ENCODE results near the gene ITPR1. TPM values are rescaled to one million over a fixed set of nuclear protein-coding genes. Genes with fewer than 3 reads are reported as not detected.

The ITPR1 gene
- polyA plus RNA-seq, 1 of the 3 experiments (the other 2 are of a cell fraction), result 5.9 TPM

DNA sequence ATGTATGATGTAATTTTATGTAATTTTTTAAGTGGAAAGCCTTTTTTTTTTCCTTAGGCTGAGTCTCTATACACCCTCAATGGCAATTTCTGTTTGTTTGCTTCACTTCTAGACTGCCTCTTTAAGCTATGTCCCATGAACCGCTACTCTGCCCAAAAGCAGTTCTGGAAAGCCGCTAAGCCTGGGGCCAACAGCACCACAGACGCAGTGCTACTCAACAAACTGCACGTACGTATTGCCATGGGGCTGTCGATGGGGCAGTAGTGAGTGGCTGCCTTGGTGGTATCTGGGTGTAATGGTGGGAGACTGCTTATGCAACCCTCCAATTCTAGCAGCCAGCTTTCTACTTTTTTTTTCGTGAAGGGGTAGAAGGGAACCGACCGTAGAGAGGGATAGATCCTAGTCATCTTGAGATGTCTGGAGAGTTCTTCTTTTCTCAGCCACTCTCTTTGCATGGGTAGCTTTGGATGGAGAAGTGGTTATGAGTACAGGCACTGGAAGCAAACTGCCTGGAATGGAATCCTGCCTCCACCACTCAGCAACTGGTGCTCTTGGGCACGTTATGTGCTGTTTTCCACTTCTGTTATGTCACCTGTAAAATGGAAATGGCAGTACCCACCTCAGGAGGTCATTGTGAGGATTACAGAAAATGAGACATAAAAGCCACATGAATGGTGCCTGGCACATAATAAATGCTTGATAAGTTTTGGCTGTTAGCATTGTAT lies 134.7 kb downstream of the ITPR1 start:
- Histone ChIP-seq H3K9ac (no peak overlapping the region), H3F3A (replicated peaks; ENCODE audit: insufficient read depth) (no peaks in the 10 kb centered on the region), H4K20me1 (ENCODE audit: insufficient read depth) (no peaks in the 10 kb centered on the region), H3K27me3 (ENCODE audit: insufficient read depth) (no peaks in the 10 kb centered on the region), H2AFZ (ENCODE audit: low read depth) (no peak overlapping the region), H3K4me2 (no peak overlapping the region), H3K9me2 (no peaks in the 10 kb centered on the region), H3K9me3 (no peaks in the 10 kb centered on the region), H3K4me3 (ENCODE audit: low read depth in 2 of 2, low read length in 1 of 2) (no peak overlapping the region), H3K27ac (ENCODE audit: low read depth in 2 of 2, low read length in 1 of 2) (no peak overlapping the region), H3K36me3 (replicated peaks in 1 of 2; ENCODE audit: control insufficient read depth in 1 of 2, insufficient read depth in 2 of 2, low read length in 1 of 2) (no peaks in the 10 kb centered on the region), H3K4me1 (ENCODE audit: control insufficient read depth in 1 of 2, insufficient read depth in 2 of 2, low read depth in 1 of 2, low read length in 1 of 2) (peaks cover 0 to 4% of the 10 kb centered on the region in 2 experiments; a peak in 2 of 4 replicates), H3K79me2 (ENCODE audit: insufficient read depth) (no peaks in the 10 kb centered on the region)
- ChIA-PET CTCF (interaction anchor here (0.6 to 1.0 kb wide), 3 partner anchors 23 to 277 kb away, joined by 3 read pairs; no protein-coding TSS in a partner anchor), POLR2A (interaction anchor here (0.8 kb wide), 1 partner anchor 134 kb away, joined by 3 read pairs; the partner anchor contains the start of gene ITPR1)
- 73% methylated on average over 10 of the region's 10 CpGs for WGBS (ENCODE audit: low lambda C conversion rate)
- TF ChIP-seq NRF1 (IDR thresholded peaks at IDR 0.05; ENCODE audit: low read depth, low read length) (no peak), SIN3A (IDR thresholded peaks at IDR 0.05; ENCODE audit: borderline replicate concordance, low read depth, low read length) (no peak)
- DNase-seq, result no peak

DNA sequence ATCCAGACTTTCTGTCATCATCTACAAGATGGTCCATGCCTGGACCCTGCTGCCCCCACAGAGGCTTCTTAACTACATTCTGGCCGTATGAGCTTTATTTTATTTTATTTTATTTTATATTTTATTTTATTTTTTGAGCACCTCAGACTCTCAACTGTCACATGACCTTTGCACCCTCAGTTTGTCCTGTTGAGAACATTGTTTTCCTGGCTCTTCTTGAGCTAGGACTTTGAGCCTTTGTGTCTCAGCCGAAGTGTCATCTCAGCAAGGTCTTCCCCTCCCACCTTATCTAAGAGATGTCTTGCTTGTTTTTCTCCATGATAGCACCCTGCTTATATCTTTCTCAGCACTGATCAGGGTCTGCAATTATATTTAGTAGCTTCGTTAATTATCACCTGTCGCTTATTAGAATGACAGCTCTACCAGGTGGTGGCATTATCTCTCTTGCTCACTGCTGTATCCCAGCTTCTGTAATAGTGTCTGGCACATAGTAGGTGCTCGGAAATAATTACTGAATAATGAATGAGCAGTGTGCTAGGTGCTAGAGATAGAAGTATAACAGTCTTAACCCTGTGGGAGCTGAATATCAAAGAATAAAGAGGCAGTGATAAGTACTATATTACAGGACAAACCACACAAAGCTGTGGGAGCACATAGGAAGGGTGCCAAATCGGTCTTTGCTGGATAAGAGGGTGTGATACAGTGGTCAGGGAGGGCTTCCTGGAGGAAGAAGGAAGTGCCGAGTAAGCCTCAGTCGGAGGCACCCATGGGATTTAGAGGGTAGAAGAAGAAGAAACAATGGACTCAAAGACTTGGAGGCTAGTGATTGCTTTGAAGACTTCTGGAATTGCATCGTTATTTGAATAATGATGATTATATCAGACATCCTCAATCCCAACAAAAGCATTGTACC lies 136.2 kb downstream of the ITPR1 start:
- CTCF ChIA-PET, result interaction anchor here (0.8 to 6.5 kb wide), 4 partner anchors 46 to 278 kb away, joined by 3 to 117 read pairs (median 4); partner anchors contain the start of gene ITPR1
- no peak overlapping the region for H3K4me3 ChIP-seq (ENCODE audit: low read depth in 2 of 2, low read length in 1 of 2)
- H3K9me2 ChIP-seq, result no peaks in the 10 kb centered on the region
- H3K4me1 ChIP-seq (ENCODE audit: control insufficient read depth in 1 of 2, insufficient read depth in 2 of 2, low read depth in 1 of 2, low read length in 1 of 2), result no peaks in the 10 kb centered on the region; a peak in 2 of 4 replicates
- no peaks in the 10 kb centered on the region for H3K36me3 ChIP-seq (replicated peaks in 1 of 2; ENCODE audit: control insufficient read depth in 1 of 2, insufficient read depth in 2 of 2, low read length in 1 of 2)
- POLR2A ChIA-PET, result interaction anchor here (0.6 kb wide), 1 partner anchor 105 kb away, joined by 5 read pairs; no protein-coding TSS in a partner anchor
- no peak overlapping the region for H3K9ac ChIP-seq
- H4K20me1 ChIP-seq (ENCODE audit: insufficient read depth), result no peaks in the 10 kb centered on the region
- no peak for DNase-seq
- no peak for TF ChIP-seq NRF1 (IDR thresholded peaks at IDR 0.05; ENCODE audit: low read depth, low read length)
- no peak for TF ChIP-seq POLR2AphosphoS5 (IDR thresholded peaks at IDR 0.05; ENCODE audit: low read depth, low read length)
- no peak for TF ChIP-seq TCF12 (IDR thresholded peaks at IDR 0.05)
- no peak for TF ChIP-seq FOSL2 (IDR thresholded peaks at IDR 0.05; ENCODE audit: borderline replicate concordance, low read depth)
- TF ChIP-seq RFX5 (IDR thresholded peaks at IDR 0.05; ENCODE audit: low read length), result no peak
- TF ChIP-seq EZH2phosphoT487 (IDR thresholded peaks at IDR 0.05; ENCODE audit: borderline replicate concordance, low read depth), result no peak
- no peaks in the 10 kb centered on the region for H3K9me3 ChIP-seq
- H3F3A ChIP-seq (replicated peaks; ENCODE audit: insufficient read depth), result no peaks in the 10 kb centered on the region
- H3K27ac ChIP-seq (ENCODE audit: low read depth in 2 of 2, low read length in 1 of 2), result no peak overlapping the region
- H2AFZ ChIP-seq (ENCODE audit: low read depth), result no peak overlapping the region
- WGBS (ENCODE audit: low lambda C conversion rate), result 77% methylated on average over 9 of the region's 9 CpGs
- no peak overlapping the region for H3K4me2 ChIP-seq
- no peaks in the 10 kb centered on the region for H3K27me3 ChIP-seq (ENCODE audit: insufficient read depth)
- no peaks in the 10 kb centered on the region for H3K79me2 ChIP-seq (ENCODE audit: insufficient read depth)

Measured in SK-N-SH (cell line).